ENCODE measurements around the gene PITX3. TPM values are rescaled to one million over a fixed set of nuclear protein-coding genes. Genes with fewer than 3 reads are reported as not detected.

The PITX3 gene
- total RNA-seq, 2 donors from 2014 or later = 0.28 to 0.96 TPM

DNA sequence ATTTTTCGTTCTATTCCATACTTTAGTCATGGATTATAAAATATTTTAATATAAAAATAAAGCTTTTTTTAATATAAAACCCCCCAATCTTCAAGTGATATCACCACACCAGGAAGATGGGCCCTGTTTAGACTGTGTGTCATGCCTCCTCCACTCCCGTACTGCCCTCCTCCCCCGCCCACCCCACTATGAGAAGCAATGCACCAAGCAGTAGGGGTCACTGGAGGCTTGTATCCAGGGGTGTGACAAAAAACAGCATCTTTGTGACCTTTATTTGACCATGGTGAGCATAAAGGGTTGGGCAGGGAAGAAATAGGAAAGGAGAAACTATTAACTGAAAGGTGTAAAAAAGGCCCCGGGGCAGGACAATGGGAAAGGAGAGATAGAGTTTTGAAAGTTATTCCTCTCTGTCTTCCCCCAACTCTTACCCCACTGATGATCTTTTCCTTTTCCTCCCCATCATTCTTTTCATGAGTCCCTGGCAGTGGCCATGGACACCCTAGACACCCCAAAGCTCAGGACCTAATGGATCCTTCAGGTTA is 3.5 kb downstream of the PITX3 start:
- no peak for DNase-seq (ENCODE audit: low spot score)
- H3K4me3 ChIP-seq = no peak overlapping the region
- H3K4me1 ChIP-seq = peaks cover 0 to 21% of the 10 kb centered on the region in 2 donors
- no peaks in the 10 kb centered on the region for H3K36me3 ChIP-seq
- no peak overlapping the region for H3K27ac ChIP-seq
- TF ChIP-seq CTCF (IDR thresholded peaks at IDR 0.05) = no peak
- no peaks in the 10 kb centered on the region for H3K27me3 ChIP-seq
- no peaks in the 10 kb centered on the region for H3K9me3 ChIP-seq

DNA sequence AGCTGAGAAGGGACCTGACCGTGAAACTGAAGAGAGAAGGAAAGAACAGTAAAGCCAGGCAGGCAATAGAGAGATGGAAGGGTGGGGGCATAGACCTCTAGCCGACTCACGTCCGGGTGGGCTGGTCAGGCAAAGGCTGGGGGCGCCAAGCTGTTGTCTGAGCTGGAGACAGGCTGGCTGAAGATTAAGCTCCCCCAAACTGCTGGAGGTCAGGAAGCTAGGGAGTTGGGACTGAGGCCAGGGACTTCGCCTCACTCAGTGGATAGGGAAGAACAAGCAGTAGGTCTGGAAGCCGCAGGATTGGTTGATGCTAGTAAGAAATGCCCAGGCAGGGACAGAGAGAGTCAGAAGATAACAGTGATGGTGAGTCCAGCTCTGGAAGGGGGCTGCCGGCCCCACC is 5.3 kb downstream of the PITX3 start:
- H3K4me1 ChIP-seq = peaks cover 0 to 18% of the 10 kb centered on the region in 2 donors
- no peaks in the 10 kb centered on the region for H3K36me3 ChIP-seq
- TF ChIP-seq CTCF (IDR thresholded peaks at IDR 0.05) = no peak
- H3K9me3 ChIP-seq = no peaks in the 10 kb centered on the region
- no peak for DNase-seq (ENCODE audit: low spot score)
- H3K27me3 ChIP-seq = peaks cover 1 to 4% of the 10 kb centered on the region in 2 donors
- H3K4me3 ChIP-seq = no peak overlapping the region
- no peak overlapping the region for H3K27ac ChIP-seq

- H3K27me3 ChIP-seq = peaks cover 4 to 9% of the 10 kb centered on the region in 2 donors
- H3K27ac ChIP-seq = no peak overlapping the region
- H3K4me3 ChIP-seq = no peak overlapping the region
- no peaks in the 10 kb centered on the region for H3K9me3 ChIP-seq
- peaks cover 0 to 18% of the 10 kb centered on the region in 2 donors for H3K4me1 ChIP-seq
- no peaks in the 10 kb centered on the region for H3K36me3 ChIP-seq
- no peak for DNase-seq (ENCODE audit: low spot score)
- no peak for TF ChIP-seq CTCF (IDR thresholded peaks at IDR 0.05)
Observed at GRCh38 chr10:102235598-102235920, 5.8 kb downstream of the PITX3 start.

- Histone ChIP-seq H3K36me3 (no peaks in the 10 kb centered on the region), H3K9me3 (no peaks in the 10 kb centered on the region), H3K27me3 (peaks cover 4 to 9% of the 10 kb centered on the region in 2 donors), H3K4me1 (peaks cover 0 to 19% of the 10 kb centered on the region in 2 donors), H3K4me3 (no peak overlapping the region), H3K27ac (no peak overlapping the region)
- no peak for DNase-seq (ENCODE audit: low spot score)
- no peak for TF ChIP-seq CTCF (IDR thresholded peaks at IDR 0.05)
Observed at GRCh38 chr10:102234888-102235597, 6.3 kb downstream of the PITX3 start.

DNA sequence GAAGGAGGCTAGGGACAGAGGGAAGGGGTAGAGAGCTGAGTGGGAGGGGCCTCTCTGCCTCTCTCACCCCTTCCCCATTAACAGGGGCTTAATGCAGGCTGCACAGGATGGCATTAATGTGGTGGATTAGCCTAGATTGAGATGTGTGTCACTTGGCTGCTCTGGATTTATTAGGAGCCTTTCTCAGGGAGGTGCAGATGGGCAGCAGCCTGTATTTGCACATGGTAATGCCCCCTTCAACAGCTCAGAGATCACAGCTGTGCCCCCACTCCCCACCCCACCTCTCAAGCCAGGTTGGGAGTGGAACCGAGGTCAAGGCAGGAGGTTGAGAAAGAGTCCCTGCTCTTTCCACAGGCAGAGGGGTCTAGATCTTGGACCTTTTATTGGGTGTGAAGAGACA is 7.3 kb downstream of the PITX3 start:
- Histone ChIP-seq H3K4me3 (no peak overlapping the region), H3K36me3 (no peaks in the 10 kb centered on the region), H3K4me1 (peaks cover 0 to 24% of the 10 kb centered on the region in 2 donors), H3K27me3 (peaks cover 4 to 9% of the 10 kb centered on the region in 2 donors), H3K9me3 (no peaks in the 10 kb centered on the region), H3K27ac (no peak overlapping the region)
- TF ChIP-seq CTCF (IDR thresholded peaks at IDR 0.05) = no peak
- DNase-seq (ENCODE audit: low spot score) = no peak

Measured in right atrium auricular region (tissue), 2 donors.